Astrocyte (in vitro differentiated cells and primary cell): ENCODE measurements around the gene GRIK3. TPM values are rescaled to one million over a fixed set of nuclear protein-coding genes. Genes with fewer than 3 reads are reported as not detected.
A peak's percentile ranks its signal among the peaks of the same experiment; 100 is the strongest.

Source experiments
- DNase-seq: peaks from one replicate; pipeline ENCODE4 v3.0.0-alpha.2; 2010; ENCODE audit warnings: low read depth
- FAIRE-seq: peaks from 2 replicates; lab custom pipeline; 2011; peaks lifted over from hg19 to GRCh38; lab: Jason Lieb, UNC
- H2AFZ ChIP-seq: 2 replicates; pipeline ENCODE4 v1.6.0; 2012; ENCODE audit warnings: low read depth, low read length, inconsistent platforms
- H3K27ac ChIP-seq: 2 replicates; pipeline ENCODE4 v1.5.1; 2011; ENCODE audit warnings: low read depth, low read length, inconsistent platforms
- H3K27me3 ChIP-seq: 2 replicates; pipeline ENCODE4 v1.6.0; 2011; ENCODE audit warnings: low read length, inconsistent platforms; ENCODE audit not compliant: insufficient read depth
- H3K36me3 ChIP-seq: 2 replicates; pipeline ENCODE4 v1.5.1; 2011; ENCODE audit warnings: low read length, inconsistent platforms; ENCODE audit not compliant: insufficient read depth
- H3K4me1 ChIP-seq: 2 replicates; pipeline ENCODE4 v1.5.1; 2011; ENCODE audit warnings: low read length, inconsistent platforms; ENCODE audit not compliant: insufficient read depth
- H3K4me2 ChIP-seq: 2 replicates; pipeline ENCODE4 v1.6.0; 2012; ENCODE audit warnings: low read length, inconsistent platforms
- H3K4me3 ChIP-seq: 2 replicates; pipeline ENCODE4 v1.5.1; 2011; ENCODE audit warnings: low read depth, mild to moderate bottlenecking, low read length, inconsistent platforms; ENCODE audit not compliant: insufficient read depth
- H3K79me2 ChIP-seq: 2 replicates; pipeline ENCODE4 v1.6.0; 2012; ENCODE audit warnings: mild to moderate bottlenecking, low read length, inconsistent platforms; ENCODE audit not compliant: insufficient read depth
- H3K9ac ChIP-seq: 2 replicates; pipeline ENCODE4 v1.6.0; 2012; ENCODE audit warnings: mild to moderate bottlenecking, low read length, inconsistent platforms
- H3K9me3 ChIP-seq: 2 replicates; pipeline ENCODE4 v1.5.1; 2012; ENCODE audit warnings: low read depth, mild to moderate bottlenecking, low read length, inconsistent platforms; ENCODE audit not compliant: insufficient read depth
- H4K20me1 ChIP-seq: 2 replicates; pipeline ENCODE4 v1.6.0; 2012; ENCODE audit warnings: low read length, inconsistent platforms; ENCODE audit not compliant: insufficient read depth
- H3K27ac Mint-ChIP-seq: one replicate; pipeline ENCODE4 v1.8.0; 2021; ENCODE audit warnings: mild to moderate bottlenecking, mixed read lengths; ENCODE audit not compliant: unreplicated experiment
- H3K27me3 Mint-ChIP-seq: one replicate; pipeline ENCODE4 v1.8.0; 2021; ENCODE audit warnings: low read depth, mixed read lengths; ENCODE audit not compliant: unreplicated experiment
- H3K36me3 Mint-ChIP-seq: one replicate; pipeline ENCODE4 v1.8.0; 2021; ENCODE audit warnings: low read depth, mixed read lengths; ENCODE audit not compliant: unreplicated experiment
- H3K4me1 Mint-ChIP-seq: one replicate; pipeline ENCODE4 v1.8.0; 2021; ENCODE audit warnings: low read depth, mixed read lengths; ENCODE audit not compliant: unreplicated experiment
- H3K4me3 Mint-ChIP-seq: one replicate; pipeline ENCODE4 v1.8.0; 2021; ENCODE audit warnings: mild to moderate bottlenecking, moderate library complexity, mixed read lengths; ENCODE audit not compliant: unreplicated experiment
- H3K9me3 Mint-ChIP-seq: one replicate; pipeline ENCODE4 v1.8.0; 2021; ENCODE audit warnings: mild to moderate bottlenecking, mixed read lengths; ENCODE audit not compliant: unreplicated experiment
- CTCF ChIP-seq: IDR thresholded peaks from 2 replicates; pipeline ENCODE4 v1.5.1; 2011; ENCODE audit warnings: low read depth, mild to moderate bottlenecking, inconsistent platforms, low read length, moderate library complexity; ENCODE audit not compliant: insufficient read depth
- EZH2 ChIP-seq: IDR thresholded peaks from 2 replicates; pipeline ENCODE4 v1.6.1; 2012; ENCODE audit warnings: mild to moderate bottlenecking, low read length, inconsistent platforms; ENCODE audit not compliant: insufficient read depth
- total RNA-seq: library from RNA; stranded (reverse); gene quantifications from 2 replicates; pipeline ENCODE4 v1.2.1, GENCODE V29; 2021

Gene GRIK3
- total RNA-seq, 1 donor from 2014 or later: 0.16 TPM

- no peak for DNase-seq
- Histone ChIP-seq H2AFZ (no peak overlapping the region), H3K9me3 (no peaks in the 10 kb centered on the region), H3K4me3 (no peak overlapping the region), H3K27ac (no peak overlapping the region), H3K27me3 (no peaks in the 10 kb centered on the region), H3K79me2 (no peaks in the 10 kb centered on the region), H3K9ac (no peak overlapping the region), H4K20me1 (no peaks in the 10 kb centered on the region), H3K36me3 (no peaks in the 10 kb centered on the region), H3K4me1 (no peaks in the 10 kb centered on the region), H3K4me2 (no peak overlapping the region)
- TF ChIP-seq CTCF: no peak
- no peak for TF ChIP-seq EZH2
- Mint-ChIP-seq H3K36me3 (no peaks in the 10 kb centered on the region), H3K27me3 (peaks cover 56% of the 10 kb centered on the region), H3K4me1 (no peaks in the 10 kb centered on the region), H3K27ac (no peak overlapping the region), H3K4me3 (no peak overlapping the region), H3K9me3 (no peaks in the 10 kb centered on the region)
- FAIRE-seq: no peak
Measured at GRCh38 chr1:37010011-37010410, 24.3 kb downstream of the GRIK3 start.

- no peak overlapping the region for H3K4me3 ChIP-seq
- TF ChIP-seq EZH2 (no peak), CTCF (no peak)
- peak overlapping the region; percentile 69 for H3K27ac Mint-ChIP-seq
- no peak overlapping the region for H3K9ac ChIP-seq
- no peak overlapping the region for H3K4me2 ChIP-seq
- H3K27ac ChIP-seq: no peak overlapping the region
- no peaks in the 10 kb centered on the region for H3K36me3 ChIP-seq
- H3K27me3 ChIP-seq: no peaks in the 10 kb centered on the region
- no peaks in the 10 kb centered on the region for H3K9me3 Mint-ChIP-seq
- no peaks in the 10 kb centered on the region for H3K4me1 Mint-ChIP-seq
- H3K9me3 ChIP-seq: no peaks in the 10 kb centered on the region
- H3K4me1 ChIP-seq: no peaks in the 10 kb centered on the region
- H2AFZ ChIP-seq: no peak overlapping the region
- no peak overlapping the region for H3K4me3 Mint-ChIP-seq
- no peak for DNase-seq
- peaks cover 54% of the 10 kb centered on the region for H3K27me3 Mint-ChIP-seq
- no peaks in the 10 kb centered on the region for H4K20me1 ChIP-seq
- no peak for FAIRE-seq
- no peaks in the 10 kb centered on the region for H3K79me2 ChIP-seq
- no peaks in the 10 kb centered on the region for H3K36me3 Mint-ChIP-seq
Measured at GRCh38 chr1:37009521-37009920, 24.8 kb downstream of the GRIK3 start.

- Mint-ChIP-seq H3K36me3 (no peaks in the 10 kb centered on the region), H3K4me1 (no peaks in the 10 kb centered on the region), H3K9me3 (no peaks in the 10 kb centered on the region), H3K27me3 (peaks cover 46% of the 10 kb centered on the region), H3K27ac (no peak overlapping the region), H3K4me3 (no peak overlapping the region)
- Histone ChIP-seq H3K27ac (no peak overlapping the region), H3K4me3 (no peak overlapping the region), H2AFZ (no peak overlapping the region), H3K79me2 (no peaks in the 10 kb centered on the region), H3K27me3 (no peaks in the 10 kb centered on the region), H3K36me3 (no peaks in the 10 kb centered on the region), H3K9me3 (no peaks in the 10 kb centered on the region), H3K9ac (no peak overlapping the region), H3K4me1 (no peaks in the 10 kb centered on the region), H4K20me1 (no peaks in the 10 kb centered on the region), H3K4me2 (no peak overlapping the region)
- no peak for FAIRE-seq
- TF ChIP-seq EZH2 (no peak), CTCF (no peak)
- DNase-seq: no peak
Measured at GRCh38 chr1:37006132-37006868, 28.0 kb downstream of the GRIK3 start.
